GM21576 (cell line): Measurements from ENCODE around the gene OLFM1.

Source experiments
- ATAC-seq: cut with Tn5 transposase; IDR thresholded peaks from one replicate; pipeline ENCODE4 v1.9.1; 2021; ENCODE audit warnings: mild to moderate bottlenecking, moderate library complexity; ENCODE audit not compliant: unreplicated experiment

Gene OLFM1

GRCh38 chr9:135127718-135128670 is 40.5 kb downstream of the OLFM1 start:
- ATAC-seq, result no peak

DNA sequence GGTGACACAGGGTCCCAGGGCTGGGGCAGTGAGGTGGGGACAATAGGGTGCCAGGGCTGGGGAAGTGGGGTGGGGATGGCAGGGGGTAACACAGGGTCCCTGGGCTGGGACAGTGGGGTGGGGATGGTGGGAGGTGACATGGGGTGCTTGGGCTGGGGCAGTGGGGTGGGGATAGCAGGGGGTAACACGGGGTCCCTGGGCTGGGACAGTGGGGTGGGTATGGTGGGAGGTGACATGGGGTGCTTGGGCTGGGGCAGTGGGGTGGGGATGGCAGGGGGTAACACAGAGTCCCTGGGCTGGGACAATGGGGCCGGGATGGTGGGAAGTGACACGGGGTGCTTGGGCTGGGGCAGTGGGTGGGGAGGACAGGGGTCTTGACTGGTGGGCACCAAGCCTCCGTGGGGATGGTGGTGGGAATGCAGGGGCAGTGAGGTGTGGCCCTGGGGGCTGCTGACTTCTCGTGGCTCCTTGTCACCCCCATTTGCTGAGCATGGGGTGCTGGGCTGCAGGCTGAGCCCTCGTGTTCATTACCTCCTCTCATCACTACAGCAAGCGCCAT is 41.7 kb downstream of the OLFM1 start:
- ATAC-seq, result no peak

DNA sequence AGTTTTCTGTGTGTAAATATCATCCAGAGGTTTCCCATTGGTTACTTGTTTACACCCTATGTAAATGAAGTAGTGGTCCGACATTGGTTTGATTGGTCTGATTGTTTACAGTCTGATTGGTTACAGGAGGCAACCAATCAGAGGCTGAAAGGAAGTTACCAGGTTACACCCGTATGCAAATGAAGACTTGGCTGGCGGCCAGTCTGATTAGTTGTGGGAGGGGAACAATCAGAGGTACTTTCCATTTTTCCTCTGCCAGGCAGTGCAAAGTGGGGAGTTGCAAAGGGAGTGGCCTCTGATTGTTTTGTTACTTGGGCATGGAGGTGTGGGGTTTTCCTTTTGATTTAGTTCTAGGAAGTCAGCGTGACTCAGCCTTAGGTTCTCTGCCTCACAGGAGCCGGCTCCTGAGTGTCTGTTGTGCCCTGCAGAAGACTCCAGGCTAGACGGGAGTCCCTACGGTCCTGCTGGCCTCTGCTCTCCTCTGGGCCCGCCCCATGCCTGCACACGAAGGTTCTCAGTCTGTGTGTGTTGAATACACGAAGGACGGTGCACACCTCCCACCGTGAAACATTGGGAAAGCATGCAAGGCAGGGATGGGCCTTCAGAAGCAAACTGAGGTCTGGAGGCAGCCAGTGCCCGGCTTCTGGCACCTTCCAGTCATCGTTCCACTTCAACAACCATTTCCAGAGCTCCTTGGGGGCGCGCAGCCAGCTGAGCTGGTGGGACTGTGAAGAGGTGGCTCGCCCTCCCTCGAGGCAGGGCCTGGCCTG is 42.9 kb downstream of the OLFM1 start:
- ATAC-seq, result no peak

DNA sequence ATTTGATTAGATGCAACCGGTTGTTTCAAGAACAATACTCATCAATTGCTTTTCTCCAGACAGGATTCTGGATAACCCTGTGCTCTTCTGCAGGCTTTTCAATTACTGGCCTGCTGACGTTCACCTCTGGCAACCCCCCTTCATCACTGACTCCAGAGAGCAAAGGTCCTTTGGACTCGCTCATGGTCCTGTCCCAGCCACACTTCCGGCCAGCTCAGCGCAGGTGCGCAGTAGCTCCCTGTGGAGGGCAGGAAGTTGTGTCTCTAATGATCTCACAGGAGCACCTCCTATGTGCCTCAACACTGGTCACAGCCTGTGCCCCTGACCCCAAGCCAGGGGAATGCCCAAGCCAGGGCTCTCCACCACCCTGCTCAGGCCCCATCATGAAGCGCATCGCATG is 44.0 kb downstream of the OLFM1 start:
- no peak for ATAC-seq

- no peak for ATAC-seq
Measured at GRCh38 chr9:135132008-135132407, 44.5 kb downstream of the OLFM1 start.

GRCh38 chr9:135134268-135135022 is 47.0 kb downstream of the OLFM1 start:
- ATAC-seq, result no peak

DNA sequence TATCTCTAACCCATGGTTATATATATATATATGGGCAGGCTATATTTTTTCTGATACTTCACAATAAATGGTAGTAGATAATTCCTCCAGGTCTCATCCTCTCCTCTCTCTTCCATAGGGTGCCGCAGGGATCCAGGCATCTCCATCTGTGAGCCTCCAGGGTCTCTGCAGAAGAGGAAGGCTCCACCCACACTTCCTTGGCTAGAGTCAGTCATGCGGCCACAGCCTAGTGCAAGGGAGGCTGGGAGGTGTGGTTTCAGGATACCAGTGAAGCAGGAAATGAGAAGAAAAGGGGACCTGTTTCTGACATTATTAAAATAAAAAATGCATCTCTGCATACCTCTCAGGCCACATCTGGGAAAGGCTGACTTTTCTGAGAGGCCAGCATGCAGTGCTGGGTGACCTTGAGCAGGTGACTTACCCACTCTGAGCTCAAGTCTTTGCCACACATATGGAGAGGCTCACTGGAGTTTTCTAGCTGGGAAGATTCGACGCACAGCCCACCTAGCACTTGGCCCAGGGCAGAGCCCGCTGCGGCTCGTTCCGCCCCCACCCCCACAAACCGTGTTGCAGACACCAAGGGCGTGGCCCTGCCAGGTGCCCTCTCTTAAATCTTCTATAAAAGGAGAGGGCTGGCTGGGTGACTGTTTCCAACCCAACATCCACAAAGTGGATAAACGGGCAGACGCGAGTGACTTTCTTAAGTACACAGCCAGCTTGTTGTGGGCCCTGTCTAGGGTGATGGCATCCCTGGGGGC is 47.9 kb downstream of the OLFM1 start:
- ATAC-seq, result no peak

GRCh38 chr9:135135929-135136315 is 48.5 kb downstream of the OLFM1 start:
- no peak for ATAC-seq

DNA sequence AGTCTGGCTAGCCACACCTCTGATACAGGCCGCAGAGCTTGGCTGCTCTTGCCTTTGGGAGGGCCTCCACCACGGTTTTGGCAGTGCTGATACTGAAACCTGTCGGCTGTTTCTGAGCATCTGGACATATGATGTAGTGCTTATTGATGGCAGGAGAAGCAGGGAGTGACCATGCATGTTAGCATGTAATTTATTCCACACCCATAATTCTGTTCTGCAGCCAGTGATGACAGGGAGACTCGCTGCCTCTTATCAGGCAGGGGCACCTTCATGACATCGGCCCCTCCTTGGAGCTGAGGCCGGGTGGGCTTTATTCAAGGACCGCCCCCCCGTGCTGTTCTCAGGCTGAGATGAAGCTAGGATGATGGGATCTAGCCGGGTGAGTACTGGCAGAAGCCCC is 49.0 kb downstream of the OLFM1 start:
- ATAC-seq, result no peak

- no peak for ATAC-seq
Measured at GRCh38 chr9:135136991-135137832, 49.7 kb downstream of the OLFM1 start.

DNA sequence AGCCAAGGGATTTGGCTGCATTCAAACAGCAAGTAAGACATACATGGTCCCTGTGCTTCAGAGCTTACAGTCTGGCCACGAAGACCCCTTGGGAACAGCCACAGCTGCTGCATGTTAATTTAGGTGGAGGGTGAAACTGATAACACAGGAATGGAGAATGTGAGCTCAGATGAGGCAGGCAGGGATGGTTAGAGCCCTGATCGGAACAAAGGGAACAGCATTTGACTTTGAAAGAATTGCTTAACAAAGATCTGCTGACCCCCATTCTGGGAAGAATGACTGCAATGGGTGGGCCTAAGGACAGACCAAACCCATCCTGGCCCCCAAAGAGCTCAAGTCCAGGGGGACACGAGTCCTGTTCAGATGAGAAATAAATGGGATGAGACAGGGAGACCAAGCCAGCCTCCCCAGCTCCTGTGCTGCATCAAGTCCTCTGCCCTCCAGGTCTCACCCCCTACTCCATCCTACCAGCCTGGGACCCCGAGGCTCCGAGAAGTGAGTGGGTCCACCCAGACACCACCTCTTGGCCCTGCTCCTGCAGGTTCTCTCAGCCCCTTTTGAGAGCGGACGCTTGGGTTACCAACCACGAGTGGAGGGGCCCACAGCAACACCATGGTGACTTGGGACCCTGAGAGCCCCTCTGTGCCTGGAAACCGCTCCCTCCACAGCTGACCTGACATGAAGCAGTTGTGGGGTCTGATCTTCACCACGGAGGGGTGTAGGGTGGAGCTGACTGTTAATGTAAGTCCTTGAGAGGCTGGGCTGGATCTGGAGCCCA is 50.8 kb downstream of the OLFM1 start:
- ATAC-seq, result no peak

- no peak for ATAC-seq
Measured at GRCh38 chr9:135139366-135139959, 52.0 kb downstream of the OLFM1 start.

- ATAC-seq, result no peak
Measured at GRCh38 chr9:135141183-135141774, 53.8 kb downstream of the OLFM1 start.

GRCh38 chr9:135144581-135145170 is 57.2 kb downstream of the OLFM1 start:
- ATAC-seq, result no peak

- no peak for ATAC-seq
Measured at GRCh38 chr9:135145312-135145711, 57.8 kb downstream of the OLFM1 start.

GRCh38 chr9:135146241-135146640 is 58.8 kb downstream of the OLFM1 start:
- ATAC-seq, result no peak

- no peak for ATAC-seq
Measured at GRCh38 chr9:135146766-135147473, 59.5 kb downstream of the OLFM1 start.
